Activated CD4-positive, alpha-beta T cell treated with anti-CD3 and anti-CD28 coated beads for 48 hours (primary cell): ENCODE measurements around the gene CD274.

ENCODE experiments used
- DNase-seq: peaks from one replicate; pipeline ENCODE4 v3.0.0-alpha.2; 2020

The CD274 gene

GRCh38 chr9:5500441-5501235, 50.3 kb downstream of the CD274 start:
- DNase-seq = no peak

- no peak for DNase-seq
Observed at GRCh38 chr9:5502553-5502952, 52.2 kb downstream of the CD274 start.

GRCh38 chr9:5509573-5509972, 59.2 kb downstream of the CD274 start:
- no peak for DNase-seq

GRCh38 chr9:5510360-5510931, 60.1 kb downstream of the CD274 start, which contains the start of gene PDCD1LG2:
Gene PDCD1LG2 (plus strand): TSS chr9:5510531. CDS start chr9:5522547, 12,016 bp downstream.
- peak; percentile 79 for DNase-seq

- DNase-seq = no peak
Observed at GRCh38 chr9:5510989-5511388, 60.6 kb downstream of the CD274 start.

GRCh38 chr9:5511476-5511875, 61.1 kb downstream of the CD274 start:
- no peak for DNase-seq

GRCh38 chr9:5511935-5512580, 61.7 kb downstream of the CD274 start:
- DNase-seq = no peak

GRCh38 chr9:5512658-5513452, 62.5 kb downstream of the CD274 start:
- DNase-seq = no peak

GRCh38 chr9:5513966-5514616, 63.7 kb downstream of the CD274 start:
- no peak for DNase-seq

- no peak for DNase-seq
Observed at GRCh38 chr9:5514617-5515260, 64.4 kb downstream of the CD274 start.

- no peak for DNase-seq
Observed at GRCh38 chr9:5515261-5515650, 64.9 kb downstream of the CD274 start.

- no peak for DNase-seq
Observed at GRCh38 chr9:5516453-5517220, 66.3 kb downstream of the CD274 start.

GRCh38 chr9:5518171-5518936, 68.0 kb downstream of the CD274 start:
- no peak for DNase-seq

- peak; percentile 57 for DNase-seq
Observed at GRCh38 chr9:5518937-5519319, 68.6 kb downstream of the CD274 start.
